Measurements from ENCODE around the gene ZNF256.

ZNF256 gene

GRCh38 chr19:57914531-57914930 lies 33.0 kb downstream of the ZNF256 start:
- Histone ChIP-seq H4K8ac (ENCODE audit: low read depth, low read length) (no peak overlapping the region), H3K56ac (ENCODE audit: low read length) (no peak overlapping the region), H2BK15ac (replicated peaks; ENCODE audit: low read depth) (no peak overlapping the region), H2AK5ac (ENCODE audit: low read length) (no peak overlapping the region), H3K79me1 (ENCODE audit: low read length) (peaks cover 12% of the 10 kb centered on the region), H2BK5ac (ENCODE audit: low read length) (no peak overlapping the region), H3K79me2 (ENCODE audit: control insufficient read depth, insufficient read depth, low read length) (peaks cover 15% of the 10 kb centered on the region), H3K4me3 (ENCODE audit: low read length) (no peak overlapping the region), H3K27me3 (ENCODE audit: insufficient read depth, low read length, poor library complexity) (no peaks in the 10 kb centered on the region), H3K23ac (ENCODE audit: low read length) (no peak overlapping the region), H4K5ac (ENCODE audit: low read length) (no peak overlapping the region), H3K4ac (ENCODE audit: low read depth, low read length) (no peak overlapping the region), H2BK120ac (ENCODE audit: low read depth, low read length) (no peak overlapping the region), H3K18ac (ENCODE audit: low read length) (no peak overlapping the region), H3K4me1 (ENCODE audit: control insufficient read depth, low read depth, low read length) (no peaks in the 10 kb centered on the region), H3K4me2 (ENCODE audit: low read length) (no peak overlapping the region), H3K9ac (ENCODE audit: low read length) (no peak overlapping the region), H3K27ac (ENCODE audit: low read depth, low read length) (no peak overlapping the region), H3K36me3 (ENCODE audit: control insufficient read depth, insufficient read depth, low read length) (no peaks in the 10 kb centered on the region)
- no CpG with 5 or more reads among the region's 3 CpGs for WGBS (ENCODE audit: extremely low coverage, insufficient coverage, low lambda C conversion rate)
- no peak for DNase-seq

- WGBS (ENCODE audit: extremely low coverage, insufficient coverage, low lambda C conversion rate): no CpG with 5 or more reads among the region's 3 CpGs
- Histone ChIP-seq H3K4me2 (ENCODE audit: low read length) (no peak overlapping the region), H3K79me2 (ENCODE audit: control insufficient read depth, insufficient read depth, low read length) (no peaks in the 10 kb centered on the region), H3K27me3 (ENCODE audit: insufficient read depth, low read length, poor library complexity) (no peaks in the 10 kb centered on the region), H3K36me3 (ENCODE audit: control insufficient read depth, insufficient read depth, low read length) (peaks cover 2% of the 10 kb centered on the region), H3K56ac (ENCODE audit: low read length) (no peak overlapping the region), H2AK5ac (ENCODE audit: low read length) (no peak overlapping the region), H3K9ac (ENCODE audit: low read length) (no peak overlapping the region), H3K27ac (ENCODE audit: low read depth, low read length) (no peak overlapping the region), H2BK120ac (ENCODE audit: low read depth, low read length) (no peak overlapping the region), H2BK15ac (replicated peaks; ENCODE audit: low read depth) (no peak overlapping the region), H4K5ac (ENCODE audit: low read length) (no peak overlapping the region), H3K23ac (ENCODE audit: low read length) (no peak overlapping the region), H3K18ac (ENCODE audit: low read length) (no peak overlapping the region), H3K79me1 (ENCODE audit: low read length) (peaks cover 2% of the 10 kb centered on the region), H3K4me3 (ENCODE audit: low read length) (no peak overlapping the region), H3K4ac (ENCODE audit: low read depth, low read length) (no peak overlapping the region), H2BK5ac (ENCODE audit: low read length) (no peak overlapping the region), H3K4me1 (ENCODE audit: control insufficient read depth, low read depth, low read length) (no peaks in the 10 kb centered on the region), H4K8ac (ENCODE audit: low read depth, low read length) (no peak overlapping the region)
- no peak for DNase-seq
Measured at GRCh38 chr19:57907394-57907793, 40.1 kb downstream of the ZNF256 start.

GRCh38 chr19:57905258-57905657 lies 42.2 kb downstream of the ZNF256 start:
- no peak overlapping the region for H2BK5ac ChIP-seq (ENCODE audit: low read length)
- H4K8ac ChIP-seq (ENCODE audit: low read depth, low read length): no peak overlapping the region
- H3K27me3 ChIP-seq (ENCODE audit: insufficient read depth, low read length, poor library complexity): no peaks in the 10 kb centered on the region
- no peak overlapping the region for H2AK5ac ChIP-seq (ENCODE audit: low read length)
- no peak overlapping the region for H4K5ac ChIP-seq (ENCODE audit: low read length)
- no peak overlapping the region for H3K27ac ChIP-seq (ENCODE audit: low read depth, low read length)
- H3K4me1 ChIP-seq (ENCODE audit: control insufficient read depth, low read depth, low read length): no peaks in the 10 kb centered on the region
- H3K4me3 ChIP-seq (ENCODE audit: low read length): no peak overlapping the region
- no CpG with 5 or more reads among the region's 6 CpGs for WGBS (ENCODE audit: extremely low coverage, insufficient coverage, low lambda C conversion rate)
- H3K4me2 ChIP-seq (ENCODE audit: low read length): no peak overlapping the region
- H2BK120ac ChIP-seq (ENCODE audit: low read depth, low read length): no peak overlapping the region
- H3K56ac ChIP-seq (ENCODE audit: low read length): no peak overlapping the region
- H3K36me3 ChIP-seq (ENCODE audit: control insufficient read depth, insufficient read depth, low read length): peaks cover 2% of the 10 kb centered on the region
- no peak overlapping the region for H3K4ac ChIP-seq (ENCODE audit: low read depth, low read length)
- no peak overlapping the region for H3K18ac ChIP-seq (ENCODE audit: low read length)
- no peak overlapping the region for H3K23ac ChIP-seq (ENCODE audit: low read length)
- H3K79me1 ChIP-seq (ENCODE audit: low read length): no peaks in the 10 kb centered on the region
- no peak overlapping the region for H3K9ac ChIP-seq (ENCODE audit: low read length)
- no peaks in the 10 kb centered on the region for H3K79me2 ChIP-seq (ENCODE audit: control insufficient read depth, insufficient read depth, low read length)
- DNase-seq: no peak
- no peak overlapping the region for H2BK15ac ChIP-seq (replicated peaks; ENCODE audit: low read depth)

GRCh38 chr19:57903618-57904184 lies 43.8 kb downstream of the ZNF256 start:
- Histone ChIP-seq H3K79me1 (ENCODE audit: low read length) (no peaks in the 10 kb centered on the region), H2BK5ac (ENCODE audit: low read length) (no peak overlapping the region), H2AK5ac (ENCODE audit: low read length) (no peak overlapping the region), H3K23ac (ENCODE audit: low read length) (no peak overlapping the region), H2BK15ac (replicated peaks; ENCODE audit: low read depth) (no peak overlapping the region), H3K4me2 (ENCODE audit: low read length) (no peak overlapping the region), H4K5ac (ENCODE audit: low read length) (no peak overlapping the region), H3K79me2 (ENCODE audit: control insufficient read depth, insufficient read depth, low read length) (no peaks in the 10 kb centered on the region), H3K18ac (ENCODE audit: low read length) (no peak overlapping the region), H2BK120ac (ENCODE audit: low read depth, low read length) (no peak overlapping the region), H3K27me3 (ENCODE audit: insufficient read depth, low read length, poor library complexity) (no peaks in the 10 kb centered on the region), H3K56ac (ENCODE audit: low read length) (no peak overlapping the region), H4K8ac (ENCODE audit: low read depth, low read length) (no peak overlapping the region), H3K9ac (ENCODE audit: low read length) (no peak overlapping the region), H3K27ac (ENCODE audit: low read depth, low read length) (no peak overlapping the region), H3K4ac (ENCODE audit: low read depth, low read length) (no peak overlapping the region), H3K4me3 (ENCODE audit: low read length) (no peak overlapping the region), H3K4me1 (ENCODE audit: control insufficient read depth, low read depth, low read length) (no peaks in the 10 kb centered on the region), H3K36me3 (ENCODE audit: control insufficient read depth, insufficient read depth, low read length) (peaks cover 2% of the 10 kb centered on the region)
- no CpG with 5 or more reads among the region's 7 CpGs for WGBS (ENCODE audit: extremely low coverage, insufficient coverage, low lambda C conversion rate)
- no peak for DNase-seq

- Histone ChIP-seq H2BK15ac (replicated peaks; ENCODE audit: low read depth) (no peak overlapping the region), H3K27me3 (ENCODE audit: insufficient read depth, low read length, poor library complexity) (no peaks in the 10 kb centered on the region), H4K5ac (ENCODE audit: low read length) (no peak overlapping the region), H3K18ac (ENCODE audit: low read length) (no peak overlapping the region), H3K23ac (ENCODE audit: low read length) (no peak overlapping the region), H3K36me3 (ENCODE audit: control insufficient read depth, insufficient read depth, low read length) (no peaks in the 10 kb centered on the region), H3K27ac (ENCODE audit: low read depth, low read length) (no peak overlapping the region), H3K79me2 (ENCODE audit: control insufficient read depth, insufficient read depth, low read length) (no peaks in the 10 kb centered on the region), H3K4me1 (ENCODE audit: control insufficient read depth, low read depth, low read length) (no peaks in the 10 kb centered on the region), H3K79me1 (ENCODE audit: low read length) (no peaks in the 10 kb centered on the region), H4K8ac (ENCODE audit: low read depth, low read length) (no peak overlapping the region), H3K4me3 (ENCODE audit: low read length) (no peak overlapping the region), H2BK120ac (ENCODE audit: low read depth, low read length) (no peak overlapping the region), H3K9ac (ENCODE audit: low read length) (no peak overlapping the region), H2BK5ac (ENCODE audit: low read length) (no peak overlapping the region), H3K56ac (ENCODE audit: low read length) (no peak overlapping the region), H3K4me2 (ENCODE audit: low read length) (no peak overlapping the region), H2AK5ac (ENCODE audit: low read length) (no peak overlapping the region), H3K4ac (ENCODE audit: low read depth, low read length) (no peak overlapping the region)
- no CpG with 5 or more reads among the region's 5 CpGs for WGBS (ENCODE audit: extremely low coverage, insufficient coverage, low lambda C conversion rate)
- no peak for DNase-seq
Measured at GRCh38 chr19:57900311-57900710, 47.2 kb downstream of the ZNF256 start.
